Kidney epithelial cell (primary cell): ENCODE results near the gene PLEKHM3. TPM values are rescaled to one million over a fixed set of nuclear protein-coding genes. Genes with fewer than 3 reads are reported as not detected.

Source experiments
- DNase-seq: peaks from one replicate; pipeline ENCODE4 v3.0.0-alpha.2; 2010; ENCODE audit warnings: low read depth
- H3K27me3 ChIP-seq: 2 replicates; pipeline ENCODE4 v1.6.0; 2011; ENCODE audit warnings: low read length; ENCODE audit not compliant: control insufficient read depth, insufficient read depth
- H3K36me3 ChIP-seq: 2 replicates; pipeline ENCODE4 v1.5.1; 2011; ENCODE audit warnings: low read length; ENCODE audit not compliant: control insufficient read depth, insufficient read depth
- H3K4me3 ChIP-seq: 2 replicates; pipeline ENCODE4 v1.5.1; 2011; ENCODE audit warnings: low read depth, mild to moderate bottlenecking, control low read depth, low read length
- CTCF ChIP-seq: IDR thresholded peaks from 2 replicates; pipeline ENCODE4 v1.5.1; 2011; ENCODE audit warnings: mild to moderate bottlenecking, moderate library complexity, low read length, control low read depth, inconsistent platforms; ENCODE audit not compliant: insufficient read depth, poor library complexity, severe bottlenecking
- total RNA-seq: library from RNA; depleted of rRNA; stranded (reverse); fragments of >200 nt; gene quantifications from 2 replicates; pipeline ENCODE4 v1.2.3, GENCODE V29; 2015

The PLEKHM3 gene
- total RNA-seq, 1 donor from 2014 or later = 6.3 TPM

DNA sequence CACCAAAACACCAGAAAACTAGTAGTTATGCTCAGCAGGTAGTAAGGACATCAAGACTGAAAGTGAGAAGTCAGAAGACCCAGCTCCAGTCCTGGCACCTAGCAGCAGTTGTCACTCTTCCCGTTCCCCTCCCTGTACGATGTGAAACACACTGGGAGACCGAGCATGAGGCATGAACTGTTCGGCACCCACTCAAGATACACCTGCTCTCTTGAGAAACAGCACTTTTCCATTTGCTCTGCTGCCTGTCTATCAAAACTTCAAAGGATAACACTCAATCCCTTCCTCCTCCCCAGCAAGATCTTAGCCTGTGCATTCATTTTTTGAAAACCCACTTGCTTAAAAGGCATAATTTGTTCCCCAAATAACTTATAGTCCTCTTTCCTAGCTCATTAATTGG, 123.9 kb downstream of the PLEKHM3 start:
- Histone ChIP-seq H3K36me3 (no peaks in the 10 kb centered on the region), H3K4me3 (no peak overlapping the region), H3K27me3 (no peaks in the 10 kb centered on the region)
- TF ChIP-seq CTCF = no peak
- no peak for DNase-seq

- Histone ChIP-seq H3K4me3 (no peak overlapping the region), H3K27me3 (no peaks in the 10 kb centered on the region), H3K36me3 (no peaks in the 10 kb centered on the region)
- no peak for TF ChIP-seq CTCF
- DNase-seq = no peak
These were observed 127.0 kb downstream of the PLEKHM3 start for GRCh38 chr2:207898354-207898695.

- TF ChIP-seq CTCF = no peak
- Histone ChIP-seq H3K27me3 (no peaks in the 10 kb centered on the region), H3K4me3 (no peak overlapping the region), H3K36me3 (no peaks in the 10 kb centered on the region)
- DNase-seq = no peak
These were observed 127.6 kb downstream of the PLEKHM3 start for GRCh38 chr2:207897541-207898353.

GRCh38 chr2:207896525-207897285, 128.6 kb downstream of the PLEKHM3 start:
- no peak overlapping the region for H3K4me3 ChIP-seq
- no peaks in the 10 kb centered on the region for H3K27me3 ChIP-seq
- no peaks in the 10 kb centered on the region for H3K36me3 ChIP-seq
- no peak for DNase-seq
- TF ChIP-seq CTCF = no peak

- Histone ChIP-seq H3K4me3 (no peak overlapping the region), H3K36me3 (no peaks in the 10 kb centered on the region), H3K27me3 (no peaks in the 10 kb centered on the region)
- DNase-seq = no peak
- TF ChIP-seq CTCF = no peak
These were observed 130.0 kb downstream of the PLEKHM3 start for GRCh38 chr2:207895274-207895860.
